ENCODE data around the gene PRC1. TPM values are rescaled to one million over a fixed set of nuclear protein-coding genes. Genes with fewer than 3 reads are reported as not detected.
"Not testable (repeated sequence)": the region's sequence is repeated elsewhere in the genome, so short reads cannot be mapped to it uniquely, and the experiment has no call there.

The PRC1 gene
- total RNA-seq, 8 experiments from 2014 or later = 1.7 to 118 (median 15.6) TPM

DNA sequence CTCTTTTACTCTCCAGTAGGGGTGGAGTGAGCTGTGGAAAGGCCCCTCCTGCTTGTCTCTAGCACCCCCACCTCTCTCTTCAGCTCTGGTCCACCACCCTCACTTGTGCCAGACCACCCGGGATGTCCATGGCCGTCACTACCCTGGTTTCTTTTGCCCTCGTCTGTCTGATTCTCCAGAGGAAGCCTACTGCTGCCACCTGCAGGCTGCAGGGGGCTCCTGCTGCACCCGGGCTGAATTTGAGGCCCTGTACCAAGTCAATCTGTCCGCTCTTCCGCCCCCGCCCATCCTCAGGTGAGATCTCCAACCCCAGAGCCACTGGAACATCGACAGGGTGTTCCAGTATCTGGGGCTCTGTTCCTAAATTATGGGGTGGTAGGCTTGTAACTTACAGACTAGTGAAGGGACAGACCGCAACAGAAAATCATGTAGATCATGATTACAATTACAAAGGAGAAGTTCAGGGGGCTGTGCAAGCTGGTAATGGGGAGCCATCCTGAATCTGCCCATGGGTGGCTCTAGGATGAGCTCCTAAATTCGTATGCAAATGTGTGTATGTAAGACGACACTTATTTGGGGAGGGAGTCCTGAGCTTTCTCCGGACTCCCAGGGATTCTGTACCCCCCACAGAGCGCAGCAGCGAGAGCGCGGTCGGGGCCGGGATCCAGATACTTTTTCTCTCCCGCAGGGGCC, 59.9 kb downstream of the PRC1 start:
- Histone ChIP-seq H3K4me1 (replicated peaks in 1 of 2) (peaks cover 8 to 18% of the 10 kb centered on the region in 2 donors), H3K4me3 (peak overlapping the region; percentile 49 to 83 (median 74)), H3K27ac (peak overlapping the region in 1 of 2 donors; percentile 17)
- ATAC-seq (replicated peaks in 6 of 8) = peak; percentile 8 to 52 (median 44)
- 0 to 10% (median 0%) methylated on average over 1 to 4 of the region's 19 CpGs; no CpG with 5 or more reads in 5 of the 10 experiments for WGBS, 10 experiments
- in situ Hi-C loops (cut with MboI; ENCODE audit: low pct_unique_long_range_greater_than_20kb in 2 of 9, low sequenced_read_pairs in 9 of 9, unreplicated experiment in 9 of 9) = no loop called here

GRCh38 chr15:90933301-90933700, 61.0 kb downstream of the PRC1 start:
- WGBS, 10 experiments = 0 to 100% (median 0%) methylated on average over 1 of the region's 1 CpG; no CpG with 5 or more reads in 6 of the 10 experiments
- in situ Hi-C loops (cut with MboI; ENCODE audit: low pct_unique_long_range_greater_than_20kb in 2 of 9, low sequenced_read_pairs in 9 of 9, unreplicated experiment in 9 of 9) = no loop called here
- H3K4me1 ChIP-seq (replicated peaks in 1 of 2) = peaks cover 8 to 18% of the 10 kb centered on the region in 2 donors
- H3K4me3 ChIP-seq = no peak overlapping the region
- H3K27ac ChIP-seq = no peak overlapping the region
- ATAC-seq (replicated peaks in 6 of 8) = no peak

DNA sequence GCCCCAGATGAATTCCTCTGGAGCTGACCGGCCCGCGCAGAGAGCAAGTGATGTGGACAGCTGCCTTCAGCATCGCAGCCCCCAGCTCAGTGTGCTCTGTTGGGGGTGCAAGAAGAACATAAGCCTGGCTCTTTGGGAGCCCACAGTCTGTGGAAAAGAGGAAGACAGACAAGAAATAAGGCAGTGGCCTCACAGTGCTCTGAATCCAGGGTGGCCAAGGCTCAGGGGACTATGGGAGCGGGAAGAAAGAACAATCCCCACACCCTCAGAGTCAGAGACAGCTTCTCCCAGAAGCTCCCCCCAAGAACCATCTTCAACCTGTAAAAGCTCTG, 61.7 kb downstream of the PRC1 start:
- peaks cover 8 to 18% of the 10 kb centered on the region in 2 donors for H3K4me1 ChIP-seq (replicated peaks in 1 of 2)
- H3K4me3 ChIP-seq = peak overlapping the region; percentile 56 to 85 (median 77)
- WGBS, 10 experiments = 15 to 80% (median 23%) methylated on average over 1 to 5 of the region's 5 CpGs; no CpG with 5 or more reads in 7 of the 10 experiments
- no peak for ATAC-seq (replicated peaks in 6 of 8)
- H3K27ac ChIP-seq = no peak overlapping the region
- in situ Hi-C loops (cut with MboI; ENCODE audit: low pct_unique_long_range_greater_than_20kb in 2 of 9, low sequenced_read_pairs in 9 of 9, unreplicated experiment in 9 of 9) = no loop called here

DNA sequence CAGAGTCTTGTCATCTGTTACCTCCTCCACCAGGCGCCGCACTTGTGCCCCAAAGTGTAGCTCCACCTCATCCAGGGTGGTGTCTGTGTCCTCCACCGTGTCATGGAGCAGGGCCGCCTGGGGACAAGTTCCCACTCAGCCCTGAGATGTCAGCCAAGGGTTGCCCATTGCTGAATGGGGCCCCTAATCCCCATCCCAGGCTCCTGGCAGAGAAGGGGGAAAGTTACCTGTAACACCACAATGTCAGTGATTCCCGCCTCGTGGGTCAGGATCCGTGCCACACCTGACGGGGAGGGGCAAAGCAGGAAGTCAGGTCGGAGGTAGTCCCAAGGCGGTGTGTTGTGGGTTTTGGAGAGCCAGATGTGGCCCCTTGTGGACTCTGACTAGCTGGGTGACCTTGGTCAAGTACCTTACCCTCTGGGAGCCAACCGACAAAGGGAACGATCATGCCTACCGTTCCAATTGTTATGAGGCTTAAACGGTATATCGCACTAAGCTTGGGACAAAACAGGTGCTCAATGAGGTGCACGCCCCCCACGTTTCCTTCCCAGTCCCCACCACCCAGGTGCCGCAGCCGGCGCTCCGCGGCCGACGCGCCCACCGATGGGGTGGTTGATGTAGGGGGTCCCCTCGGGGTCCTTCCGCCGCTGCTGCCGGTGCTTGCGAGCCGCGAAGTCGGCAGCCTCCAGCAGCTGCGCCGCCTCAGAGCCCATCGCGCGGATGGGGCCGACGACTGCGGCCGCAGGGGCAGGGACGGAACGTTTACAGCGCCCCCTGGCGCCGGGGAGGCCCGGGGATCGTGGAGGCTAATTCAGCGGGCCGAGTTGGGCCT, 62.3 kb downstream of the PRC1 start, which contains the start of gene HDDC3:
Gene HDDC3, minus strand, starts transcription at position 722 of the 832 bp plus-strand sequence. Its CDS starts 9 bp downstream, at position 713.
- peak within 1 kb of the TSS; percentile 7 to 38 for H3K27ac ChIP-seq
- in situ Hi-C loops (cut with MboI; ENCODE audit: low pct_unique_long_range_greater_than_20kb in 2 of 9, low sequenced_read_pairs in 9 of 9, unreplicated experiment in 9 of 9) = no loop called here
- peaks cover 8 to 18% of the 10 kb centered on the region in 2 donors for H3K4me1 ChIP-seq (replicated peaks in 1 of 2)
- peak; percentile 28 to 53 (median 40) for ATAC-seq (replicated peaks in 6 of 8)
- 0 to 80% (median 4%) methylated on average over 1 to 17 of the region's 52 CpGs; no CpG with 5 or more reads in 4 of the 10 experiments for WGBS, 10 experiments
- peak within 1 kb of the TSS; percentile 56 to 85 (median 77) for H3K4me3 ChIP-seq

DNA sequence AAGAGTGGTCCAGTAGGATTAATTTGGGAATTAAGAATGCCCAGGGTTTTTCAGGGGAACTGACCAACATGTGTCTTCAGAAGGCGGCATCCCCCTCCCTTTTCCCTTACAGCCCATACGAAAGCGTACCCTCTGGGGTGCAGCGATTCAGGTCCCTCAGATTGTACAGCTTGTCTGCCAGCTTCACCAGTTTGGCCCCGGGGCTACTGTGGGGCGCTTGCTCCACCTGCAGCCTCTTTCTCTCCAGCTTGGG, 62.8 kb downstream of the PRC1 start:
- in situ Hi-C loops (cut with MboI; ENCODE audit: low pct_unique_long_range_greater_than_20kb in 2 of 9, low sequenced_read_pairs in 9 of 9, unreplicated experiment in 9 of 9) = no loop called here
- peak overlapping the region in 4 of 5 donors; percentile 56 to 85 (median 69) for H3K4me3 ChIP-seq
- H3K27ac ChIP-seq = no peak overlapping the region
- H3K4me1 ChIP-seq (replicated peaks in 1 of 2) = peaks cover 8 to 16% of the 10 kb centered on the region in 2 donors
- no peak for ATAC-seq (replicated peaks in 6 of 8)
- WGBS, 10 experiments = 17 to 51% (median 32%) methylated on average over 1 to 6 of the region's 6 CpGs; no CpG with 5 or more reads in 6 of the 10 experiments

DNA sequence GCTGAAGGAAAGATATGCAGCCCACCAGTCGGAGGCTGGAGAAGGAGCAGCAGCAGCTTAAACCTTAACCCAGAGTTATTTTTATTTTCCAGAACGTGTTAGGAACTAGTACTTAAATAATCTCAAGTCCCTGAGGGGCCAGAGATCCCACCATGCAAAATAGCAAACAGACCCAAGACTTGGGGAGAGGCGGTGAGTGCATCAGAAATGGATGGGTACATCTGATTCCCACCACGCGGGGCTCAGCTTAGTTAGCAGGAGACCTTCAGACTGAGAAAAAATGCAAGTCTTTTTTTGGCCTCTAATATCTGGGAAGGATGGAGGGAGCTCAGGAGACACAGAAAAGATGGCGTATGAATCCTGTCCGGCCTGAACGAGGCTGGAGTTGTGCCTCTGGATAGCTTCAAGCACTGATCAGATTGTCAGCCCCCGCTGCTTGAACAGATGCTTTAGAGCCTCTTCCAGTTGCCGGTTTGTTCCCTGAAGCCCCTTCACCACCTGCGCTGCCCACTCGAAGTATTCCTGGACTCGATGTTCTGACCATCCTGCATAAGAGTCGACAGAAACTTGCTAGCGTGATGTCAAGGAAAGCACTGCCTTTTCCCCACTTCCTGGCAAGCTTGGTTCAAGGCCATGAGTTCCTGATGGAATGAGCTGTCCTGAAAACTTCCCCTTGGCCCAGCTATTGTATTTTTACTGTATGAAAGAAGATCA, 63.3 kb downstream of the PRC1 start:
- H3K27ac ChIP-seq = no peak overlapping the region
- in situ Hi-C loops (cut with MboI; ENCODE audit: low pct_unique_long_range_greater_than_20kb in 2 of 9, low sequenced_read_pairs in 9 of 9, unreplicated experiment in 9 of 9) = no loop called here
- 39 to 100% (median 86%) methylated on average over 1 to 9 of the region's 15 CpGs; no CpG with 5 or more reads in 3 of the 10 experiments for WGBS, 10 experiments
- ATAC-seq (replicated peaks in 6 of 8) = no peak
- peaks cover 5 to 11% of the 10 kb centered on the region in 2 donors for H3K4me1 ChIP-seq (replicated peaks in 1 of 2)
- peak overlapping the region in 1 of 5 donors; percentile 61 for H3K4me3 ChIP-seq

DNA sequence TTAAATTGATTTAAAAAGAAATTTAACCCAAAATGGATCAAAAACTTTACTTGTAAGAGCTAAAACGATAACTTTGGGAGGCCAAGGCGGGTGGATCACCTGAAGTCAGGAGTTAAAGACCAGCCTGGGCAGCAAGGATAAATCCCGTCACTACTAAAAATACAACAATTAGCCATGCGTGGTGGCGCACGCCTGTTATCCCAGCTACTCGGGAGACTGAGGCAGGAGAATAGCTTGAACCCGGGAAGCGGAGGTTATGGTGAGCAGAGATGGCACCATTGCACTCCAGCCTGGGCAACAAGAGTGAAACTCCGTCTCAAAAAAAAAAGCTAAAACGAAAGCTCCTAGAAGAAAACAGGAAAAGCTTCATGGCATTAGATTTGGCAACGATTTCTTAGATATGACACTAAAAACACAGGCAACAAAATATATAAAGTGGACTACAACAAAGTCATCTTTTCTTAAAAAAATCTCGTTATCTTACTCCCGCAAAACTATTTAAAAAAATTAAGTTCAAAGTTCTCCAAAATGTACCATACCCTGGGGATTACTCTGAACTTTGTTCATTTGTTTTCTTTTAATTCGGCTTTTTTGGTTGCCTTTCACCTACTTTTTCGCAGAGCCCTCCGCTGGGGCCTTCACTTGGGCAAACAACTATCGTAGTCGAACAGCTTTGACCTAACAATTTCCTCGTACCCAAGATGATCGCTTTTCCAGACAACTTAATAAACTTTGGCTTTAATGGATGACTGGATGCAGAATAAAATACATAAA, 64.9 kb downstream of the PRC1 start:
- in situ Hi-C loops (cut with MboI; ENCODE audit: low pct_unique_long_range_greater_than_20kb in 2 of 9, low sequenced_read_pairs in 9 of 9, unreplicated experiment in 9 of 9) = no loop called here
- peak in 2 of 8 experiments; percentile 1 for ATAC-seq (replicated peaks in 6 of 8)
- Histone ChIP-seq H3K4me3 (no peak overlapping the region), H3K4me1 (replicated peaks in 1 of 2) (peaks cover 3 to 9% of the 10 kb centered on the region in 2 donors), H3K27ac (no peak overlapping the region)
- WGBS, 10 experiments = 46 to 96% (median 90%) methylated on average over 9 to 21 of the region's 21 CpGs

DNA sequence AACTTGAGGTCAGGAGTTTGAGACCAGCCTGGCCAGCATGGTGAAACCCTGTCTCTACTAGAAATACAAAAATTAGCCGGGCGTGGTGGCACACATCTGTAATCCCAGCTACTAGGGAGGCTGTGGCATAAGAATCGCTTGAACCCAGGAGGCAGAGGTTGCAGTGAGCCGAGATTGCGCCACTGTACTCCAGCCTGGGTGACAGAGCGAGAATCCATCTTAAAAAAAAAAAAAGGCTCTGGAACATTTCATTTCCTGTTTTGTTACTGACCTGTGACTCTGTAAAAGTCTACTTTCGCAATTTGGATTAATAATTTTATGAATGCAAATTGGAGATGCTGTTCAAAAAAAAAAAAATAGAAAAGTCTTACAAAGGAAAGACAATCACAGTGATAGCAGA, 66.2 kb downstream of the PRC1 start:
- ATAC-seq (replicated peaks in 6 of 8); H3K27ac ChIP-seq; in situ Hi-C loops (cut with MboI; ENCODE audit: low pct_unique_long_range_greater_than_20kb in 2 of 9, low sequenced_read_pairs in 9 of 9, unreplicated experiment in 9 of 9); H3K4me1 ChIP-seq (replicated peaks in 1 of 2); H3K4me3 ChIP-seq: not testable (repeated sequence)
- WGBS, 10 experiments = 86 to 100% (median 100%) methylated on average over 1 to 7 of the region's 7 CpGs; no CpG with 5 or more reads in 2 of the 10 experiments

- ATAC-seq (replicated peaks in 6 of 8); in situ Hi-C loops (cut with MboI; ENCODE audit: low pct_unique_long_range_greater_than_20kb in 2 of 9, low sequenced_read_pairs in 9 of 9, unreplicated experiment in 9 of 9); H3K4me3 ChIP-seq; H3K4me1 ChIP-seq (replicated peaks in 1 of 2); H3K27ac ChIP-seq: not testable (repeated sequence)
- 89 to 100% (median 95%) methylated on average over 2 to 7 of the region's 10 CpGs for WGBS, 10 experiments
Measured at GRCh38 chr15:90926766-90927165, 67.6 kb downstream of the PRC1 start.

DNA sequence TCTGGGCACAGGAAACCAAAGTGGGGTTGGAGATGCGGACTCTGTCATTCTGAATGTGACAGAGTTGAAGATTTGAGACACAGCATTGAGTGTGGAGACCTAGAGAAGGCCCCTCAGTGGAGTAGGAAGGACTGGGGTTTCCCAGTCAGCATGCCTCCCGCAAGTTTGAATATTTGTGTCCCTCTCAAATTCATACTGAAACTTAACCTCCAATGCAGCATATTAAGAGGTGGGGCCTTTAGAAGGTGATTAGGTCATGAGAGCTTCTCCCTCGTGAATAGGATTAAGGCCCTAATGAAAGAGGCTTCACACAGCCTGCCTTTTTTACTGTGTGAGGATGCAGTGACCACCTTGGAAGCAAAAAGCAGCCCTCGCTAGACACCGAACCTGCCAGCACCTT, 70.0 kb downstream of the PRC1 start:
- H3K4me3 ChIP-seq = no peak overlapping the region
- in situ Hi-C loops (cut with MboI; ENCODE audit: low pct_unique_long_range_greater_than_20kb in 2 of 9, low sequenced_read_pairs in 9 of 9, unreplicated experiment in 9 of 9) = no loop called here
- H3K4me1 ChIP-seq (replicated peaks in 1 of 2) = no peaks in the 10 kb centered on the region
- peak in 3 of 8 experiments; percentile 34 to 77 (median 43) for ATAC-seq (replicated peaks in 6 of 8)
- no peak overlapping the region for H3K27ac ChIP-seq
- 58 to 100% (median 94%) methylated on average over 1 to 4 of the region's 5 CpGs; no CpG with 5 or more reads in 2 of the 10 experiments for whole genome bisulfite sequencing, 10 experiments

DNA sequence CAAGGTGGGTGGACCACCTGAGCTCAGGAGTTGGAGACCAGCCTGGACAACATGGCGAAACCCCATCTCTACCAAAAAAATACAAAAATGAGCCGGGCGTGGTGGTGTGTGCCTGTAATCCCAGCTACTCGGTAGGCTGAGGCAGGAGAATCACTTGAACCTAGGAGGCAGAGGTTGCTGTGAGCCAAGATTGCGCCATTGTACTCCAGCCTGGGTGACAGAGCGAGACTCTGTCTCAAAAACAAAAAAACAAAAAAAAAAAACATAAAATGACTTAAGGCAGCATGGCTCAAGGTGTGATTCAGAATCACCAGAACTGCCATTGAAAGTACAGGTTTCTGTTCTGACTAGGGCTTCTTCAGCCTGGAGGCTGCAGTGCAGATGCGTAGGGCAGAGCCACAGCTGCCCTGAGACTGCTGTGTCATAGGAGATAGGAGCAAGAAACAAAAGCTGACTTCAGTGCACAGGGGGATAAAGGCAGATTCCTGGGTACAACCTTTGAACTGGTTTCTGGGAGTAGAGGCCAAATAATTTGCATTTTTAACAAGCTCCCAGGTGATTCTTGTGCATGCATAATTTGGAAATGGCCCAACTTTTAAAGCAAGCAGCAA, 71.5 kb downstream of the PRC1 start:
- H3K27ac ChIP-seq; H3K4me3 ChIP-seq; H3K4me1 ChIP-seq (replicated peaks in 1 of 2); in situ Hi-C loops (cut with MboI; ENCODE audit: low pct_unique_long_range_greater_than_20kb in 2 of 9, low sequenced_read_pairs in 9 of 9, unreplicated experiment in 9 of 9): not testable (repeated sequence)
- 100% methylated on average over 1 to 4 of the region's 7 CpGs; no CpG with 5 or more reads in 6 of the 10 experiments for WGBS, 10 experiments
- peak in 3 of 8 experiments; percentile 23 to 74 (median 50) for ATAC-seq (replicated peaks in 6 of 8)

DNA sequence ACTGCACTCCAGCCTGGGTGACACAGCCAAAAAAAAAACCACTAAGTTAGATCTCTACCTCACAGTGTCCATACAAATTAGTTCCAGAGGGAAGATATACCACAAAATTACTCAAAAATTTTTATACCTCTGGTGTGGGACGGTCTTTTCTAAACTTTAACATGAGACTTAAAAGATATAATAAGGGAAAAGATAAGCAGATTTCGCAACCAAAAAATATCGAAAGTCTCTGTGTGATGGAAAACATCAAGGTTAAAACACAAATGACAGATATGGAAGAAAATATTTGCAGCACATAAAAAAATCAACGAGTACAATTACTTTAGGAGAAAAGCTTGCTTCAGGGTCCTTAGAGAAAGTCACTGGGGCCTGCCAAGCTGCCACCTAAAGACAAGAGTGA, 72.4 kb downstream of the PRC1 start:
- 86 to 100% (median 92%) methylated on average over 1 to 4 of the region's 4 CpGs; no CpG with 5 or more reads in 1 of the 10 experiments for WGBS, 10 experiments
- H3K4me1 ChIP-seq (replicated peaks in 1 of 2) = no peaks in the 10 kb centered on the region

More for the DNA sequence above, 72.4 kb downstream of the PRC1 start:
- no peak overlapping the region for H3K27ac ChIP-seq
- ATAC-seq (replicated peaks in 6 of 8) = no peak
- in situ Hi-C loops (cut with MboI; ENCODE audit: low pct_unique_long_range_greater_than_20kb in 2 of 9, low sequenced_read_pairs in 9 of 9, unreplicated experiment in 9 of 9) = no loop called here
- no peak overlapping the region for H3K4me3 ChIP-seq

Data from motor neuron (in vitro differentiated cells).